Neutrophil (primary cell): ENCODE results near the gene RAPGEF1.
A peak's percentile ranks its signal among the peaks of the same experiment; 100 is the strongest.

Experiments
- H3K27ac ChIP-seq: fragments of 200-600 bp; sonication (generic); 2 replicates; pipeline ENCODE4 v1.5.1; 2016; ENCODE audit warnings: mild to moderate bottlenecking, moderate library complexity
- H3K27me3 ChIP-seq: fragments of 200-600 bp; sonication (generic); 2 replicates; pipeline ENCODE4 v1.6.0; 2016; ENCODE audit warnings: mild to moderate bottlenecking
- H3K36me3 ChIP-seq: fragments of 200-600 bp; sonication (generic); 2 replicates; pipeline ENCODE4 v1.5.1; 2017
- H3K4me1 ChIP-seq, 2 experiments: fragments of 200-600 bp in 1 of 2; sonication (generic) in 1 of 2; 1 replicate in 1 of 2; 2 replicates in 1 of 2; pipeline versions ENCODE4 v1.5.1 to v1.6.1; 2013 to 2016; ENCODE audit warnings: low read depth in 1 of 2, low read length in 1 of 2, mild to moderate bottlenecking in 1 of 2, moderate library complexity in 1 of 2; ENCODE audit not compliant: control insufficient read depth in 1 of 2, insufficient read depth in 1 of 2
- H3K4me3 ChIP-seq, 2 experiments: fragments of 200-600 bp in 1 of 2; sonication (generic) in 1 of 2; 1 replicate in 1 of 2; 2 replicates in 1 of 2; pipeline ENCODE4 v1.5.1; 2013 to 2016; ENCODE audit warnings: low read depth in 1 of 2, low read length in 1 of 2, mild to moderate bottlenecking in 1 of 2, moderate library complexity in 1 of 2
- H3K9me3 ChIP-seq: fragments of 200-600 bp; sonication (generic); 2 replicates; pipeline ENCODE4 v1.5.1; 2016
- CTCF ChIP-seq: fragments of 200-600 bp; sonication (generic); IDR thresholded peaks from 2 replicates; pipeline ENCODE4 v1.5.1; 2016; ENCODE audit warnings: antibody characterized with exemption

The RAPGEF1 gene

GRCh38 chr9:131675437-131676022 lies 64.3 kb downstream of the RAPGEF1 start:
- Histone ChIP-seq H3K36me3 (no peaks in the 10 kb centered on the region), H3K27ac (peak overlapping the region; percentile 41), H3K9me3 (no peaks in the 10 kb centered on the region), H3K4me1 (peaks cover 4 to 11% of the 10 kb centered on the region in 2 experiments), H3K4me3 (no peak overlapping the region), H3K27me3 (no peaks in the 10 kb centered on the region)
- no peak for TF ChIP-seq CTCF

GRCh38 chr9:131674425-131675421 lies 65.2 kb downstream of the RAPGEF1 start:
- TF ChIP-seq CTCF: no peak
- peaks cover 4 to 11% of the 10 kb centered on the region in 2 experiments for H3K4me1 ChIP-seq
- H3K27me3 ChIP-seq: no peaks in the 10 kb centered on the region
- H3K4me3 ChIP-seq: no peak overlapping the region
- no peaks in the 10 kb centered on the region for H3K36me3 ChIP-seq
- no peaks in the 10 kb centered on the region for H3K9me3 ChIP-seq
- H3K27ac ChIP-seq: peak overlapping the region; percentile 41

GRCh38 chr9:131673531-131673930 lies 66.3 kb downstream of the RAPGEF1 start:
- Histone ChIP-seq H3K36me3 (no peaks in the 10 kb centered on the region), H3K27ac (no peak overlapping the region), H3K9me3 (no peaks in the 10 kb centered on the region), H3K27me3 (no peaks in the 10 kb centered on the region), H3K4me1 (peaks cover 4 to 11% of the 10 kb centered on the region in 2 experiments), H3K4me3 (no peak overlapping the region)
- no peak for TF ChIP-seq CTCF

GRCh38 chr9:131673068-131673467 lies 66.8 kb downstream of the RAPGEF1 start:
- no peaks in the 10 kb centered on the region for H3K9me3 ChIP-seq
- H3K27me3 ChIP-seq: no peaks in the 10 kb centered on the region
- H3K4me1 ChIP-seq: peaks cover 4 to 11% of the 10 kb centered on the region in 2 experiments
- TF ChIP-seq CTCF: no peak
- H3K27ac ChIP-seq: peak overlapping the region; percentile 11
- H3K4me3 ChIP-seq: no peak overlapping the region
- H3K36me3 ChIP-seq: no peaks in the 10 kb centered on the region

GRCh38 chr9:131672451-131672850 lies 67.4 kb downstream of the RAPGEF1 start:
- no peak overlapping the region for H3K4me3 ChIP-seq
- no peaks in the 10 kb centered on the region for H3K9me3 ChIP-seq
- no peak overlapping the region for H3K27ac ChIP-seq
- no peaks in the 10 kb centered on the region for H3K27me3 ChIP-seq
- no peak for TF ChIP-seq CTCF
- no peaks in the 10 kb centered on the region for H3K36me3 ChIP-seq
- H3K4me1 ChIP-seq: peaks cover 4 to 11% of the 10 kb centered on the region in 2 experiments
